Neural crest cell (in vitro differentiated cells): ENCODE data around the gene PLAAT5. TPM values are rescaled to one million over a fixed set of nuclear protein-coding genes. Genes with fewer than 3 reads are reported as not detected.

ENCODE experiments used
- DNase-seq: peaks from one replicate; pipeline ENCODE4 v3.0.0; 2021; ENCODE audit warnings: low read depth, mixed read lengths, low spot score
- H3K27ac Mint-ChIP-seq: one replicate; pipeline ENCODE4 v1.8.0; 2021; ENCODE audit warnings: mild to moderate bottlenecking, mixed read lengths; ENCODE audit not compliant: unreplicated experiment
- H3K27me3 Mint-ChIP-seq: 2 replicates; pipeline ENCODE4 v1.8.0; 2021; ENCODE audit warnings: low read depth, mild to moderate bottlenecking, mixed read lengths
- H3K36me3 Mint-ChIP-seq: 2 replicates; pipeline ENCODE4 v1.8.0; 2021; ENCODE audit warnings: low read depth, mild to moderate bottlenecking, mixed read lengths
- H3K4me1 Mint-ChIP-seq: 2 replicates; pipeline ENCODE4 v1.8.0; 2021; ENCODE audit warnings: mixed read lengths
- H3K4me3 Mint-ChIP-seq: one replicate; pipeline ENCODE4 v1.8.0; 2021; ENCODE audit warnings: mild to moderate bottlenecking, mixed read lengths
- H3K9me3 Mint-ChIP-seq: 2 replicates; pipeline ENCODE4 v1.8.0; 2021; ENCODE audit warnings: mixed read lengths
- total RNA-seq: library from RNA; stranded (reverse); gene quantifications from 2 replicates; pipeline ENCODE4 v1.2.1, GENCODE V29; 2021
- TF ChIP-seq, protein P1 (sequence below): fragments of 200-600 bp; sonication (generic); conservative IDR thresholded peaks from 2 replicates; pipeline ENCODE4 v1.5.0; 2021; ENCODE audit warnings: antibody characterized with exemption, mild to moderate bottlenecking

PLAAT5 gene
- total RNA-seq, 1 donor from 2014 or later = 0.77 TPM

DNA sequence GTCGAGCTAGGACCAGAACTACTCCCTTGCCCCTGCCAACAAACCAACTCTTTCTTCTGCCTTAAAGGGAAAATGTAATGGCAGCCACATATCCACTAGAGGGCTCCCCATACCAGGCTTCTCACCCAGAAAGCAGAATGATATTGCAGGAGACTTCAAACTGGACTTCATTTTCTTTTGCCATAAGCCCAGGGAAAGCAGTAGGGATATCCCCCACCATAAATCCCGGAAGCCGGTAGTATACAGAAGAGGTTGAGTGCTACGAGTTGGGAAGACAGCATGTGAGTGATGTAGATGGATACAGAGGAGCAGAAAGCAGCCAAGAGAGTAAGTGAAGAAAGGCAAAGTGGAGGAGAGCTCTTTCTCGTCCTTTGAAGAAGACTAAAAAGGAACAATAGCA, 12.1 kb downstream of the PLAAT5 start:
- Mint-ChIP-seq H3K36me3 (no peaks in the 10 kb centered on the region), H3K27ac (no peak overlapping the region)
- TF ChIP-seq, protein P1, sequence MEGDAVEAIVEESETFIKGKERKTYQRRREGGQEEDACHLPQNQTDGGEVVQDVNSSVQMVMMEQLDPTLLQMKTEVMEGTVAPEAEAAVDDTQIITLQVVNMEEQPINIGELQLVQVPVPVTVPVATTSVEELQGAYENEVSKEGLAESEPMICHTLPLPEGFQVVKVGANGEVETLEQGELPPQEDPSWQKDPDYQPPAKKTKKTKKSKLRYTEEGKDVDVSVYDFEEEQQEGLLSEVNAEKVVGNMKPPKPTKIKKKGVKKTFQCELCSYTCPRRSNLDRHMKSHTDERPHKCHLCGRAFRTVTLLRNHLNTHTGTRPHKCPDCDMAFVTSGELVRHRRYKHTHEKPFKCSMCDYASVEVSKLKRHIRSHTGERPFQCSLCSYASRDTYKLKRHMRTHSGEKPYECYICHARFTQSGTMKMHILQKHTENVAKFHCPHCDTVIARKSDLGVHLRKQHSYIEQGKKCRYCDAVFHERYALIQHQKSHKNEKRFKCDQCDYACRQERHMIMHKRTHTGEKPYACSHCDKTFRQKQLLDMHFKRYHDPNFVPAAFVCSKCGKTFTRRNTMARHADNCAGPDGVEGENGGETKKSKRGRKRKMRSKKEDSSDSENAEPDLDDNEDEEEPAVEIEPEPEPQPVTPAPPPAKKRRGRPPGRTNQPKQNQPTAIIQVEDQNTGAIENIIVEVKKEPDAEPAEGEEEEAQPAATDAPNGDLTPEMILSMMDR = peak; percentile 93

GRCh38 chr11:63476618-63477017, 14.3 kb downstream of the PLAAT5 start:
- H3K36me3 Mint-ChIP-seq = no peaks in the 10 kb centered on the region
- peaks cover 7% of the 10 kb centered on the region for H3K9me3 Mint-ChIP-seq
- peaks cover 2% of the 10 kb centered on the region for H3K27me3 Mint-ChIP-seq
- H3K27ac Mint-ChIP-seq = no peak overlapping the region
- DNase-seq = no peak
- no peaks in the 10 kb centered on the region for H3K4me1 Mint-ChIP-seq
- TF ChIP-seq, protein P1 = no peak
- H3K4me3 Mint-ChIP-seq = no peak overlapping the region

More for the DNA sequence above, 12.1 kb downstream of the PLAAT5 start:
- Mint-ChIP-seq H3K4me1 (no peaks in the 10 kb centered on the region), H3K27me3 (peaks cover 4% of the 10 kb centered on the region), H3K9me3 (peaks cover 3% of the 10 kb centered on the region), H3K4me3 (no peak overlapping the region)
- peak; percentile 35 for DNase-seq

DNA sequence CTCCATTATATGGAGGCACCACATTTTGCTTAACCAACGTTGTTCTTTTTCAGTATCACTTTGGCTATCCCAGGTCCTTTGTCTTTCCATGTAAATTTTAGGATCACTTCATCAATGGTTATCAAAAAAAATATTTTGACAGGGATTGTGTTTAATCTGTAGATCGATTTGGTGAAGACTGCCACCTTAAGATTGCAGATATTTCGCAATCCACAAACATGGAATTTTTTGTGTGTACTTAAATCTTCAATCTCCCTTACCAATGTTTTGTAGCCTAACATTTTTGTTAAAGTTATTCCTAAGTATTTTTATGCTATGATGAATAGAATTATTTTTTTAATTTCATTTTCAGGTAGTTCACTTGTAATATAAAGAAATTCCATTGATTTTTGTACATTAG, 18.6 kb downstream of the PLAAT5 start:
- H3K36me3 Mint-ChIP-seq = peaks cover 2% of the 10 kb centered on the region
- H3K27ac Mint-ChIP-seq = no peak overlapping the region
- peaks cover 10% of the 10 kb centered on the region for H3K27me3 Mint-ChIP-seq
- DNase-seq = no peak
- TF ChIP-seq, protein P1 = no peak
- H3K9me3 Mint-ChIP-seq = peaks cover 18% of the 10 kb centered on the region
- H3K4me1 Mint-ChIP-seq = no peaks in the 10 kb centered on the region
- no peak overlapping the region for H3K4me3 Mint-ChIP-seq

- Mint-ChIP-seq H3K36me3 (peaks cover 2% of the 10 kb centered on the region), H3K4me1 (no peaks in the 10 kb centered on the region), H3K4me3 (no peak overlapping the region), H3K9me3 (peaks cover 15% of the 10 kb centered on the region), H3K27me3 (peaks cover 13% of the 10 kb centered on the region), H3K27ac (no peak overlapping the region)
- TF ChIP-seq, protein P1 = no peak
- DNase-seq = no peak
Measured at GRCh38 chr11:63470311-63470710, 20.7 kb downstream of the PLAAT5 start.

- Mint-ChIP-seq H3K9me3 (no peaks in the 10 kb centered on the region), H3K4me3 (no peak overlapping the region), H3K36me3 (no peaks in the 10 kb centered on the region), H3K4me1 (no peaks in the 10 kb centered on the region), H3K27me3 (peaks cover 8% of the 10 kb centered on the region), H3K27ac (no peak overlapping the region)
- TF ChIP-seq, protein P1 = no peak
- no peak for DNase-seq
Measured at GRCh38 chr11:63462137-63462536, 28.8 kb downstream of the PLAAT5 start.

- Mint-ChIP-seq H3K4me3 (no peak overlapping the region), H3K27ac (no peak overlapping the region), H3K36me3 (no peaks in the 10 kb centered on the region), H3K4me1 (no peaks in the 10 kb centered on the region), H3K9me3 (no peaks in the 10 kb centered on the region), H3K27me3 (peaks cover 7% of the 10 kb centered on the region)
- no peak for DNase-seq
- TF ChIP-seq, protein P1 = no peak
Measured at GRCh38 chr11:63459586-63459985, 31.4 kb downstream of the PLAAT5 start.
